GM21825 (cell line): ENCODE data around the gene GALNT15.

Experiments used
- ATAC-seq: cut with Tn5 transposase; IDR thresholded peaks from one replicate; pipeline ENCODE4 v1.9.1; 2021; ENCODE audit warnings: mild to moderate bottlenecking, moderate library complexity; ENCODE audit not compliant: unreplicated experiment

GALNT15 gene

DNA sequence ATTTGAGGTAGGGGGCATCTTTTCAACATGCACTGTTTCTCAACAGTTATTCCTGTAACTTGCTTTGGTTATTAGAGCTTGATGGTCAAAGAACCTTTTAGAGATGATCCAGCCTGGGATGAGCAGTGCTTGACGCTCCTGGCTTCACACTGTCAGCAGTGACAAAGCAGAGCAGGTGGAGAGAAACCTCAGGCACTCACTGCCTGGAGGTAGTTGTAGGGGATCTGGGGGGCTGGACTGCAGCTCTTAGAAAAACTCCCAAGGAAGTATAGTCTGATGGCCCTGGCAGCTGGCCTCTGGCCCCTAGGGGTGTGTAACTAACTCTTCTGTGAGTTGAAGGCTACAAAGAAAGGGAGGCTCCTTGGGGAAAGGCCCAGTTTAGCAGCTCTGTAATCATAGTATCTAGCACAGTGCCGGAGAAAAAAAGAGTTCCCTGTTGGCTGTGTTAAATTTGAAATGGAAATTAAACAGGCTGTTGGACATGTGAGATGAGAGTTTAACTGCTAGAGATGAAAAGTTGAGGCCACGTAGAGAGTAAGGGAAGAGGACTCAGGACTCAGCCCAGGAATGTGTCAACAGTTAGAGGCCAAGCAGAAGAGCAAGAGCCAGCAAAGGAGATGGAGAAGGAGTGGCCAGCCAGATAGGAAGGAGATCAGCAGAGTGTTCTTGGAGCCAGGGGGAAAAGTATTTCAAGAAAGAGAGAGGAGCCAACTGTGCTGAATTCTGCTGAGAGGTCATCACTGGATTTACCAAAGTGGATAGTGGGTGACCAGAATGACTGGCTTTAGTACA, 104.7 kb downstream of the GALNT15 start:
- ATAC-seq = no peak

DNA sequence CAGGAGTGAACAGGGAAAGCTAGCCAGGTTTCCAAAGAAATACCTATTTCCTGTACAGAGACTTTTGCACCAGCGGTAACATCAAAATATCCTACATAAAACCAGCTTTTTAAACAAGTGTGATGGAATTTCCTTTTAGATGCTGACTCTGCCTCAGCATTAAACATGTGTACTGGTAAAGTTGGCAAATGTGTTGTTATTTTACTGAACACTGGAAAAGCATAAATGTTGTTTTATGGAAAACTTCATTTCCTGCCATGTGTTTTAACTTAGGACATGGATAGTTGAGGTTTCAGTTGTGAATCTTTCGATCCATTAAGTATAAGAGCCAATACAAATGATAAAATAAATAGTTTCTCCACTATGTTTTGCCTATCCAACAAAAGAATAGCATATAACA, 106.2 kb downstream of the GALNT15 start:
- no peak for ATAC-seq
